CD4-positive, alpha-beta T cell (primary cell): ENCODE measurements around the gene TTLL11. TPM values are rescaled to one million over a fixed set of nuclear protein-coding genes. Genes with fewer than 3 reads are reported as not detected.

Experiments used
- ATAC-seq: fragments of 200-7000 bp; cut with Tn5 transposase; one replicate; pipeline ENCODE4 v1.10.0; 2022; ENCODE audit warnings: mild to moderate bottlenecking; ENCODE audit not compliant: poor library complexity
- CTCF ChIA-PET: fragments of 350-600 bp; sonication (Branson Sonifier 250); formaldehyde crosslinking; loops from one replicate; lab custom pipeline; 2021; ENCODE audit warnings: antibody characterized with exemption, inconsistent platforms; lab: Charles Lee
- POLR2A ChIA-PET: fragments of 350-600 bp; sonication (Branson Sonifier 250); formaldehyde crosslinking; loops from one replicate; lab custom pipeline; 2021; ENCODE audit warnings: antibody characterized with exemption, inconsistent platforms; lab: Charles Lee
- DNase-seq, 14 experiments: peaks; one replicate each; pipeline ENCODE4 v3.0.0-alpha.2; 2013 to 2020; ENCODE audit warnings: mixed read lengths in 2 of 14
- H3K27ac ChIP-seq, 2 donors: one replicate each; pipeline versions ENCODE4 v1.5.1 to v1.7.0; 2013; ENCODE audit warnings: low read length in 2 of 2, low read depth in 1 of 2, mild to moderate bottlenecking in 1 of 2
- H3K27me3 ChIP-seq, 2 experiments: 1 replicate in 1 of 2; 2 replicates in 1 of 2; pipeline versions ENCODE4 v1.6.1 to v1.7.0; 2013; ENCODE audit warnings: low read length in 2 of 2, control low read depth in 1 of 2, mild to moderate bottlenecking in 1 of 2, moderate library complexity in 1 of 2; ENCODE audit not compliant: insufficient read depth in 2 of 2, control insufficient read depth in 1 of 2
- H3K36me3 ChIP-seq: one replicate; pipeline ENCODE4 v1.6.1; 2013; ENCODE audit warnings: low read length, control low read depth; ENCODE audit not compliant: insufficient read depth
- H3K4me1 ChIP-seq: one replicate; pipeline ENCODE4 v1.6.1; 2013; ENCODE audit warnings: low read length, control low read depth; ENCODE audit not compliant: insufficient read depth
- H3K4me3 ChIP-seq: one replicate; pipeline ENCODE4 v1.5.1; 2013; ENCODE audit warnings: mild to moderate bottlenecking, low read length, moderate library complexity
- H3K9me3 ChIP-seq, 2 experiments: 1 replicate in 1 of 2; 2 replicates in 1 of 2; pipeline versions ENCODE4 v1.6.1 to v1.7.0; 2013; ENCODE audit warnings: low read length in 2 of 2, mild to moderate bottlenecking in 2 of 2, control low read depth in 1 of 2, moderate library complexity in 1 of 2; ENCODE audit not compliant: control insufficient read depth in 1 of 2, insufficient read depth in 1 of 2
- H3K27ac Mint-ChIP-seq: one replicate; pipeline ENCODE4 v1.8.0; 2020; ENCODE audit warnings: mixed read lengths
- H3K27me3 Mint-ChIP-seq: one replicate; pipeline ENCODE4 v1.8.0; 2021; ENCODE audit warnings: mixed read lengths
- H3K36me3 Mint-ChIP-seq: one replicate; pipeline ENCODE4 v1.8.0; 2021; ENCODE audit warnings: low read depth, mixed read lengths
- H3K4me1 Mint-ChIP-seq: one replicate; pipeline ENCODE4 v1.8.0; 2021; ENCODE audit warnings: low read depth, mixed read lengths
- H3K4me3 Mint-ChIP-seq: one replicate; pipeline ENCODE4 v1.8.0; 2020; ENCODE audit warnings: mild to moderate bottlenecking, mixed read lengths
- H3K9me3 Mint-ChIP-seq: one replicate; pipeline ENCODE4 v1.8.0; 2020; ENCODE audit warnings: mixed read lengths
- CTCF ChIP-seq: fragments of 200-600 bp; IDR thresholded peaks from one replicate; pipeline ENCODE4 v1.8.0; 2022; ENCODE audit warnings: antibody characterized with exemption, mild to moderate bottlenecking
- intact Hi-C, 2 experiments: fragments of 100-400 bp; cut with DNase I in 1 of 2; cut with micrococcal nuclease in 1 of 2; formaldehyde crosslinking; loops; one replicate each; pipeline versions ENCODE4 v1.15.1 to v1.9.0; 2023 to 2025; cut with DNase I, micrococcal nuclease
- total RNA-seq, 174 experiments: library from RNA in 2 of 174; stranded (reverse) in 2 of 174; gene quantifications; one replicate each; pipeline ENCODE4 v1.2.3 and lab custom pipeline; 2021 to 2026

TTLL11 gene
- total RNA-seq, 2 experiments from 2014 or later, result 1.6 to 2.3 TPM

- Histone ChIP-seq H3K4me1 (no peaks in the 10 kb centered on the region), H3K27ac (no peak overlapping the region), H3K9me3 (no peaks in the 10 kb centered on the region), H3K36me3 (no peaks in the 10 kb centered on the region), H3K4me3 (no peak overlapping the region), H3K27me3 (no peaks in the 10 kb centered on the region)
- Mint-ChIP-seq H3K27ac (no peak overlapping the region), H3K4me3 (no peak overlapping the region), H3K4me1 (no peaks in the 10 kb centered on the region), H3K9me3 (no peaks in the 10 kb centered on the region), H3K36me3 (no peaks in the 10 kb centered on the region), H3K27me3 (no peaks in the 10 kb centered on the region)
- DNase-seq (no peak), ATAC-seq (no peak)
- CTCF ChIA-PET, result no interaction called here
- intact Hi-C loops, result no loop called here
- no peak for TF ChIP-seq CTCF
- POLR2A ChIA-PET, result no interaction called here
Measured at GRCh38 chr9:121910491-121911040, 182.5 kb downstream of the TTLL11 start.

GRCh38 chr9:121909111-121909510 is 184.0 kb downstream of the TTLL11 start:
- Mint-ChIP-seq H3K27ac (no peak overlapping the region), H3K4me3 (no peak overlapping the region), H3K4me1 (no peaks in the 10 kb centered on the region), H3K36me3 (no peaks in the 10 kb centered on the region), H3K27me3 (no peaks in the 10 kb centered on the region), H3K9me3 (no peaks in the 10 kb centered on the region)
- intact Hi-C loops, result no loop called here
- CTCF ChIA-PET, result no interaction called here
- no peaks in the 10 kb centered on the region for H3K9me3 ChIP-seq
- H3K27me3 ChIP-seq, result no peaks in the 10 kb centered on the region
- H3K27ac ChIP-seq, result no peak overlapping the region
- H3K4me1 ChIP-seq, result no peaks in the 10 kb centered on the region
- no peak for TF ChIP-seq CTCF
- ATAC-seq (no peak), DNase-seq (no peak)
- no peaks in the 10 kb centered on the region for H3K36me3 ChIP-seq
- H3K4me3 ChIP-seq, result no peak overlapping the region
- POLR2A ChIA-PET, result no interaction called here

GRCh38 chr9:121906074-121906870 is 186.8 kb downstream of the TTLL11 start:
- no peak overlapping the region for H3K4me3 ChIP-seq
- Mint-ChIP-seq H3K27ac (no peak overlapping the region), H3K9me3 (peaks cover 3% of the 10 kb centered on the region), H3K4me1 (no peaks in the 10 kb centered on the region), H3K4me3 (no peak overlapping the region), H3K27me3 (no peaks in the 10 kb centered on the region), H3K36me3 (no peaks in the 10 kb centered on the region)
- DNase-seq (no peak), ATAC-seq (no peak)
- ChIA-PET POLR2A (no interaction called here), CTCF (no interaction called here)
- H3K36me3 ChIP-seq, result no peaks in the 10 kb centered on the region
- TF ChIP-seq CTCF, result no peak
- H3K9me3 ChIP-seq, result no peaks in the 10 kb centered on the region
- no peaks in the 10 kb centered on the region for H3K4me1 ChIP-seq
- intact Hi-C loops, result no loop called here
- H3K27me3 ChIP-seq, result no peaks in the 10 kb centered on the region
- no peak overlapping the region for H3K27ac ChIP-seq
